HG03558 (cell line): ENCODE results near the gene GRAPL.
"Not testable (repeated sequence)": the region's sequence is repeated elsewhere in the genome, so short reads cannot be mapped to it uniquely, and the experiment has no call there.

ENCODE experiments used
- ATAC-seq: cut with Tn5 transposase; IDR thresholded peaks from one replicate; pipeline ENCODE4 v1.9.1; 2021; ENCODE audit warnings: moderate number of reproducible peaks; ENCODE audit not compliant: unreplicated experiment; ENCODE audit errors: extremely low read depth

GRAPL gene

DNA sequence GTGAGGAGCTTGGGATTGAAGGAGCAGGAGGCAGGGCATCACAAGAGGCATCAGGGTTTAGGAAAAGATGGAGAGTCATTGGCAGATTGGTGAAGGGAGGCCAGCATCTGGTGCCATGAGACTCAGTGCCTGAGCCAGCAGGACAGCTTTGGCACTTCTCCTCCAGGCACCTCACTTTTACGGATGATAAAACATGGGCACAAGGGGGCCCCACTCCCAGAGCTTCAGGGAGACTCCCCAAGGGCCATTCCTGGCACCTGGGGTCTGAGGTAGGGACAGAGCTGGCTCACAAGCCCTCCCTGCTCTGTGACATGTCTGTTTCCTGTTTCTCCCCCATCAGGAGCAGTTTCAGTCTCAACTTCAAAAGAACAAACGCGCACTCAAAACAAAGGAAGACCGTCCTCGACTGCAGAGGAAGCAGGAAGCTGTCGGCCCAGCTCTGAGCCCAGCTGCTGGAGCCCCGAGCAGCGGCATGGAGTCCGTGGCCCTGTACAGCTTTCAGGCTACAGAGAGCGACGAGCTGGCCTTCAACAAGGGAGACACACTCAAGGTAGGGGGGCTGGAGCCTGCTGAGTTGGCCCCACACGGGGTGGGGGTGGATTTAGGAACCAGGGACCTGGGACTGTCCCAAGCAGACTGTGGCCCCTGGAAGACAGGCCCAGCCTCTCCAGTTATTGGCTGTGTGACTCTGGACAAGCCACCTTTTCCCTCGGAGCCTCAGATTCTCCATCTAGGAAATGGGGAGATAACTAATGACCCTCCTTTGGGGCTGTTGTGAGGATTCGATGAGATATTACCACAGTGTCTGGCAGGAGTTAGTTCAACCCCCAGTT, at the start of gene GRAPL:
Gene GRAPL, plus strand, starts transcription at position 442 of the 833 bp plus-strand sequence. Its CDS starts 31 bp downstream, at position 473.
- ATAC-seq, result not testable (repeated sequence)

DNA sequence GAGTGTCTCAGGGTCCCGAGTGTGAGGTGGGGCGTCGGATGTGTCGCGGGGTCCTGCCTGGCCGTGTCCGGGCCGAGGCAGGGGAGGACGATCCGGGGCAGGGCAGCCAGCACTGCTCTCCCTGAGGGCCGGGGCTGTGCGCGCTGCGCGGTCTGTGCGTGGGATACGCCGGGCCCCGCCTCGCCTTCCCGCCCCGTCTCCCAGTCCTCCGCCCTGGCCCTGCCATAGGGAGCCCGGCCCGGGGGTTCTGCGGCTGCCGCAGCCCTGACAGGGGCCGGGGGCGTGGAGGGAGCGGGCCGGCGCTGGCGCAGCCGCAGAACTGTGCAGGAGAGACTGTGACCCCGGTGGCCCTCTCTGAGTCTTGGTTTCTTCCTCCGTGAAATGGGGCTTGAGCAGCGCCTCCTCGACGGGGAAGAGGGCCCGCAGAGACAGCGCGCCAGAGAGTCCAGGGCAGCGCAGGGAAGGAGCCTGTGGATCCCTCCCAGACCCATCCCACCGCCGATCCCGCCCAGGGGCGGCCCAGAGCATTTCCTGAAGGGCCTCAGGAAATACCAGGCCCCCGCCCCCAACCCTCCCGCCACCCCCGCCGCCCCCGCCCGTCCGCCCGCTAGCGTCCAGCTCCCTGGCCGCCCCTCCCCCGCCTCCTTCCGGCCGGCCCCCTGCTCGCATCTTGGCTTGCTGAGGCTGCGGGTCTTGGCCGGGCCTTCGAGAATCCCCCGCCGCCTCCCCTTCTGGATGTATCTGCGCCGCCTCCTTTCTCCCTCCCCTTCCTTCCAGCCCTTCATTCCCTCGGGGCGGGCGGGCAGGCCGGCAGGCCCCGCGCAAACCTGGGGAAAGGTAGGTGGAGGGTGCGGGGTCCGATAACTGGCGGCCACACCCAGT, 38.3 kb upstream of the GRAPL start:
- ATAC-seq, result not testable (repeated sequence)

GRCh38 chr17:19090058-19090772, 37.2 kb upstream of the GRAPL start:
- ATAC-seq, result not testable (repeated sequence)

- ATAC-seq, result not testable (repeated sequence)
Observed at GRCh38 chr17:19092737-19093683, 34.4 kb upstream of the GRAPL start.

GRCh38 chr17:19093684-19094438, 33.5 kb upstream of the GRAPL start:
- not testable (repeated sequence) for ATAC-seq

- ATAC-seq, result not testable (repeated sequence)
Observed at GRCh38 chr17:19108517-19108916, 18.9 kb upstream of the GRAPL start.

GRCh38 chr17:19110189-19111097, 16.9 kb upstream of the GRAPL start:
- not testable (repeated sequence) for ATAC-seq

- not testable (repeated sequence) for ATAC-seq
Observed at GRCh38 chr17:19111111-19111711, 16.2 kb upstream of the GRAPL start.

DNA sequence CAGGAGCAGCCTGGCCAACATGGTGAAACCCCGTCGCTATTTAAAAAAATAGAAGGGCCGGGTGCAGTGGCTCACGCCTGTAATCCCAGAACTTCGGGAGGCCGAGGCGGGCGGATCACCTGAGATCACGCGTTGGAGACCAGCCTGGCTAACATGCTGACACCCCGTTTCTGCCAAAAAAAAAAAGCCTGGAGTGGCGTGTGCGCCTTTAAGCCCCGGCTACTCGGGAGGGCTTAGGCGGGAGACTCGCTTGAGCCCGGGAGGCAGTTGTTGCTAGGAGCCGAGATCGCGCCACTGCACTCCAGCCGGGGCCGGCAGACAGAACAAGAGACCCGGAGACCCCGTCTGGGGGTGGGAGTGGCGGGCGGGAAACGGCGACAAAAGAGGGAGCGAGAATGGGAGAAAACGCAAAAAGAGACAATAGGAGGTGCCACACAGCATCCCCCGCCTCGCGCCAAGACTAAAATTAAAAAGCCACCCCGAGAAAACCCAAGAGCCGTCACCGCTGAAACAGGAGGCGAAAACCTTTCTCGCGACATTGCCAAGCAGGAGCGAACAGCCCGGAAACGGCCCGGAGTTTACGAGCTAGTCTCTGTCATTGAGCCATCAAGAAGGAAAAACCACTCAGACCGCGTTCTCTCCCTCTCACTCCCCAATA, 15.5 kb upstream of the GRAPL start:
- ATAC-seq, result not testable (repeated sequence)

GRCh38 chr17:19112459-19112826, 14.9 kb upstream of the GRAPL start:
- ATAC-seq, result not testable (repeated sequence)

DNA sequence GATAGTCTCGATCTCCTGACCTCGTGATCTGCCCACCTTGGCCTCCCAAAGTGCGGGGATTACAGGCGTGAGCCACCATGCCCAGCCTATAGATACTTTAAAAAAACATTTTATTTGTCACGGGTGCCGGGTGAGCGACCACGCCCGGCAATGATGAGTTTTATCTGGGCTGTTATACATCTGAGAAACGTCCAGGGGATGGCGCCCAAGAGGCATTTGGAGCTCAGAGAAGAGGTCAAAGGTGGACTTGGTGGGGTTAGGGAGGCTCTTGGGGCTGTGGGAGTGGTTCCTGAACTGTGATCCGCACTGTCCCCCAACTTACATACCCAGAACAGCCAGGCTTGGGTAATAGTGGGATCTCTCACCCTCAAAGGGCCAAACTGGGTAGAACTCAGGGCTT, 8.7 kb upstream of the GRAPL start:
- not testable (repeated sequence) for ATAC-seq

DNA sequence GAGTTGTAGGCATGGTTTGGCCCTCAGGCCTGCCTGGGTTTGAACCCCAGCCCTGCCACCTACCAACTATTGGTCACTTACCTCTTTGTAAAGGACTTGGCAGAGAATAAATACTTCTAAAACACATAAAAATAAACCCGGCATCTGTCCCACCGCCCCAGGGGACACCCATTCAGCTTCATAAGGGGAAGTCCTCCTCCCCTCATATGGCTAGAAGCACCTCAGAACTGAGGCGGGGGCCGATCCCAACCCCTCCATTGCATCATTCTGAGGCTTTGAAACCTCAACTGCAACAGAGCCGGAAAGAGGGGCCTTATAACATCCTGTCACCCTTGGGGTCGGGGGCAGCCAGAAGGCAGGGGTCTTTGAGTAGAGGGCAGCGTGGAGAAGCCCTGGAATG, 2.1 kb upstream of the GRAPL start:
- not testable (repeated sequence) for ATAC-seq

DNA sequence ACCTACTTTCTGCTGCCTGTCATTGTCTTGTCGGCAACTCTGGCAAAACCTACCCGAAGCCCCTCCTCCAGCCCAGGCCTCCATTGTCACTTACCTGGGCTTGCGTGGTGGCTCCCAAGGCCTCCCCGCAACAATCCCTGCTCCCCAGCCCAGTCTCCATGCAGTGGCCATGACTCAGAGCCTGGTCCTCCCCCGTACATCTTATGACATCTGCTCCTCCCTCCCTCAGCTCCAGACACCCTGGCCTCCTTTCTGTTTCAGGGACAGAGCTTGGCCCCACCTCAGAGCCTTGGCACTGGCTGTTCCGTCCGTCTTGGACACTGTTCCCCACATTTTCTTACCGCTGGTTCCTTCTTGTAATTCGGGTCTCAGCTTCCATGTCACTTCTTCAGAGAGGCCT, 2.1 kb downstream of the GRAPL start:
- ATAC-seq, result not testable (repeated sequence)

GRCh38 chr17:19131108-19131507, 3.7 kb downstream of the GRAPL start:
- ATAC-seq, result not testable (repeated sequence)

DNA sequence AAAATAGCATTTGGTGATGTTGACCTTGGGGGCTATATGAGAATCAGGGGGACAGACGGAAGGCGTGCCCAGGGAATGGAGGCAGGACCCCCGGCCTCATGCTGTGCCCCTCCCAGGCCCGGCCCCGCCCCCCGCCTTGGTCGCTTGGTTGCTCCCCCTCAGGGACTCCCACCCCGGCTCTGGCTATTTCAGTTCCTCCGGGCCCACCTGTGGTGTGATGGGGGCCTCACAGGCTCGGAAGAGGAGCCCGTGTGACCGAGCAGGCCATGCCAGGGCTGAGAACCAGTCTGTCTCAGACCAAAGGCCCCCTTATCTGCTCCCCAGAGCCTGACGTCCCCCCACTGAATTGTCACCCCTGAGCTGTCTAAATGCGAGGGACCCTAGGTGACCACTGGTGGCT, 4.4 kb downstream of the GRAPL start:
- ATAC-seq, result not testable (repeated sequence)

DNA sequence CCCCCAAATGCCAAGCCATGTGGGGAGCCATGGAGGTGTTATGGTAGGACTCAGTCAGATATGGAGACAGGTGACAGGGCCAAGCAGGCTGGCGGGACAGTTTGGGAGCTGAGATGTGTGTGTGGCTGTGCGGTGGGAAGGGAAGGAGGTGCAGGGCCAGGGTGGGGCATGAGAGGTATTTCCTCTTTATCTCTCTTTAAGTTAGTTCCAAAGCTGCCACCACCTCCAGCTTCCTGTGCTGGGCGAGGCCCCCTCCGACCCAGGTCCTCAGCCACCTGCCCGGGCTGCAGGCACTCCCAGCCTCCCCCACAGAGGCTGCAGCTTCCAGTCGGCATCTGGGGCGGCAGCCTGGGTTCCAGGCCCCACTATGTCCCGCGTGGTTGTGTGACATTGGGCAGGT, 6.4 kb downstream of the GRAPL start:
- ATAC-seq, result not testable (repeated sequence)

GRCh38 chr17:19135391-19135790, 8.0 kb downstream of the GRAPL start:
- not testable (repeated sequence) for ATAC-seq
